ENCODE data around the gene PHLDA1. TPM values are rescaled to one million over a fixed set of nuclear protein-coding genes. Genes with fewer than 3 reads are reported as not detected.

Gene PHLDA1
- total RNA-seq, 2 experiments from 2014 or later: 6.5 TPM

- no peak for TF ChIP-seq CTCF (IDR thresholded peaks at IDR 0.05)
- no peak overlapping the region for H3K27ac ChIP-seq (ENCODE audit: low read depth in 1 of 2, low read length in 2 of 2)
- POLR2A ChIA-PET: no interaction called here
- no peaks in the 10 kb centered on the region for H3K36me3 ChIP-seq (ENCODE audit: insufficient read depth, low read length)
- H3K9me3 ChIP-seq (ENCODE audit: control insufficient read depth in 1 of 2, insufficient read depth in 1 of 2, low read length in 2 of 2): no peaks in the 10 kb centered on the region
- H3K27me3 ChIP-seq (ENCODE audit: control insufficient read depth in 1 of 2, insufficient read depth in 2 of 2, low read length in 2 of 2): no peaks in the 10 kb centered on the region
- intact Hi-C loops (cut with DNase I, micrococcal nuclease): no loop called here
- no peak overlapping the region for H3K4me3 Mint-ChIP-seq
- CTCF ChIA-PET: no interaction called here
- DNase-seq (no peak), ATAC-seq (ENCODE audit: poor library complexity) (no peak)
- H3K4me1 ChIP-seq (ENCODE audit: insufficient read depth, low read length): peaks cover 18% of the 10 kb centered on the region
- H3K27ac Mint-ChIP-seq: no peak overlapping the region
- no peaks in the 10 kb centered on the region for H3K9me3 Mint-ChIP-seq
- H3K4me1 Mint-ChIP-seq (ENCODE audit: low read depth): peaks cover 31% of the 10 kb centered on the region
- H3K4me3 ChIP-seq (ENCODE audit: low read length): no peak overlapping the region
- no peaks in the 10 kb centered on the region for H3K27me3 Mint-ChIP-seq
- H3K36me3 Mint-ChIP-seq (ENCODE audit: low read depth): no peaks in the 10 kb centered on the region
Observed at GRCh38 chr12:76026643-76027063, 4.9 kb downstream of the PHLDA1 start.

- ATAC-seq (ENCODE audit: poor library complexity): no peak
- Histone ChIP-seq H3K4me1 (ENCODE audit: insufficient read depth, low read length) (peaks cover 20% of the 10 kb centered on the region), H3K4me3 (ENCODE audit: low read length) (no peak overlapping the region), H3K9me3 (ENCODE audit: control insufficient read depth in 1 of 2, insufficient read depth in 1 of 2, low read length in 2 of 2) (no peaks in the 10 kb centered on the region), H3K27me3 (ENCODE audit: control insufficient read depth in 1 of 2, insufficient read depth in 2 of 2, low read length in 2 of 2) (no peaks in the 10 kb centered on the region), H3K27ac (ENCODE audit: low read depth in 1 of 2, low read length in 2 of 2) (no peak overlapping the region), H3K36me3 (ENCODE audit: insufficient read depth, low read length) (no peaks in the 10 kb centered on the region)
- DNase-seq: no peak
- H3K27ac Mint-ChIP-seq: no peak overlapping the region
- TF ChIP-seq CTCF (IDR thresholded peaks at IDR 0.05): no peak
- H3K36me3 Mint-ChIP-seq (ENCODE audit: low read depth): no peaks in the 10 kb centered on the region
- H3K27me3 Mint-ChIP-seq: no peaks in the 10 kb centered on the region
- ChIA-PET CTCF (interaction anchor here (0.9 to 1.1 kb wide), 2 partner anchors 215 to 541 kb away, joined by 3 read pairs; no protein-coding TSS in a partner anchor), POLR2A (no interaction called here)
- H3K4me1 Mint-ChIP-seq (ENCODE audit: low read depth): peaks cover 37% of the 10 kb centered on the region
- no peaks in the 10 kb centered on the region for H3K9me3 Mint-ChIP-seq
- no peak overlapping the region for H3K4me3 Mint-ChIP-seq
- intact Hi-C loops (cut with DNase I, micrococcal nuclease): no loop called here
Observed at GRCh38 chr12:76025601-76026575, 5.7 kb downstream of the PHLDA1 start.

- Mint-ChIP-seq H3K27ac (no peak overlapping the region), H3K27me3 (no peaks in the 10 kb centered on the region), H3K36me3 (ENCODE audit: low read depth) (no peaks in the 10 kb centered on the region), H3K9me3 (no peaks in the 10 kb centered on the region), H3K4me3 (no peak overlapping the region), H3K4me1 (ENCODE audit: low read depth) (peaks cover 37% of the 10 kb centered on the region)
- no peaks in the 10 kb centered on the region for H3K36me3 ChIP-seq (ENCODE audit: insufficient read depth, low read length)
- DNase-seq: peak in 1 of 14 experiments; percentile 32
- H3K4me1 ChIP-seq (ENCODE audit: insufficient read depth, low read length): peaks cover 20% of the 10 kb centered on the region
- H3K27me3 ChIP-seq (ENCODE audit: control insufficient read depth in 1 of 2, insufficient read depth in 2 of 2, low read length in 2 of 2): no peaks in the 10 kb centered on the region
- intact Hi-C loops (cut with DNase I, micrococcal nuclease): loop anchor here (5.0 kb wide), 2 partner anchors 48 to 543 kb away; partner anchors contain the start of gene GLIPR1 (in 1 of the 2)
- H3K27ac ChIP-seq (ENCODE audit: low read depth in 1 of 2, low read length in 2 of 2): no peak overlapping the region
- H3K4me3 ChIP-seq (ENCODE audit: low read length): no peak overlapping the region
- POLR2A ChIA-PET: interaction anchor here (1.0 kb wide), 1 partner anchor 7 kb away, joined by 3 read pairs; no protein-coding TSS in a partner anchor
- H3K9me3 ChIP-seq (ENCODE audit: control insufficient read depth in 1 of 2, insufficient read depth in 1 of 2, low read length in 2 of 2): no peaks in the 10 kb centered on the region
- ATAC-seq (ENCODE audit: poor library complexity): no peak
- no peak for TF ChIP-seq CTCF (IDR thresholded peaks at IDR 0.05)
- CTCF ChIA-PET: interaction anchor here (0.9 to 1.1 kb wide), 2 partner anchors 214 to 540 kb away, joined by 3 read pairs; no protein-coding TSS in a partner anchor
Observed at GRCh38 chr12:76024942-76025600, 6.5 kb downstream of the PHLDA1 start.

All from CD4-positive, alpha-beta T cell (primary cell).